Endodermal cell (in vitro differentiated cells): ENCODE data around the gene CRYZL1. TPM values are rescaled to one million over a fixed set of nuclear protein-coding genes. Genes with fewer than 3 reads are reported as not detected.

Experiments used
- DNase-seq: peaks from one replicate; pipeline ENCODE4 v3.0.0-alpha.2; 2017
- H3K27ac ChIP-seq: 2 replicates; pipeline ENCODE4 v1.5.1; 2013; ENCODE audit warnings: mild to moderate bottlenecking, low read depth, low read length, moderate library complexity
- H3K27me3 ChIP-seq: 2 replicates; pipeline ENCODE4 v1.6.1; 2013; ENCODE audit warnings: mild to moderate bottlenecking, low read length, moderate library complexity; ENCODE audit not compliant: insufficient read depth, control insufficient read depth, poor library complexity, severe bottlenecking
- H3K36me3 ChIP-seq: 2 replicates; pipeline ENCODE4 v1.7.0; 2013; ENCODE audit warnings: mild to moderate bottlenecking, low read length, moderate library complexity; ENCODE audit not compliant: control insufficient read depth, insufficient read depth
- H3K4me1 ChIP-seq: one replicate; pipeline ENCODE4 v1.7.0; 2013; ENCODE audit warnings: low read length; ENCODE audit not compliant: control insufficient read depth, insufficient read depth
- H3K4me3 ChIP-seq: 2 replicates; pipeline ENCODE4 v1.5.1; 2013; ENCODE audit warnings: mild to moderate bottlenecking, low read length, moderate library complexity
- H3K9ac ChIP-seq: 2 replicates; pipeline ENCODE4 v1.6.1; 2013; ENCODE audit warnings: mild to moderate bottlenecking, low read length, moderate library complexity; ENCODE audit not compliant: poor library complexity, severe bottlenecking; ENCODE audit errors: extremely low read depth
- H3K9me3 ChIP-seq: 2 replicates; pipeline ENCODE4 v1.6.1; 2013; ENCODE audit warnings: mild to moderate bottlenecking, low read length, moderate library complexity; ENCODE audit not compliant: control insufficient read depth
- H3K27ac Mint-ChIP-seq: 2 replicates; pipeline ENCODE4 v1.8.0; 2020; ENCODE audit warnings: mixed read lengths
- H3K27me3 Mint-ChIP-seq: 2 replicates; pipeline ENCODE4 v1.8.0; 2021; ENCODE audit warnings: mild to moderate bottlenecking, mixed read lengths; ENCODE audit not compliant: insufficient read depth
- H3K36me3 Mint-ChIP-seq: 2 replicates; pipeline ENCODE4 v1.8.0; 2020; ENCODE audit warnings: low read depth, mixed read lengths
- H3K4me1 Mint-ChIP-seq: 2 replicates; pipeline ENCODE4 v1.8.0; 2020; ENCODE audit warnings: mixed read lengths
- H3K4me3 Mint-ChIP-seq: 2 replicates; pipeline ENCODE4 v1.8.0; 2020; ENCODE audit warnings: mild to moderate bottlenecking, moderate library complexity, mixed read lengths
- H3K9me3 Mint-ChIP-seq: 2 replicates; pipeline ENCODE4 v1.8.0; 2020; ENCODE audit warnings: mild to moderate bottlenecking, mixed read lengths
- WGBS, 2 experiments: methylation state at CpG; one replicate each; pipeline versions ENCODE4 v1.1.5 to v1.1.7; 2013; ENCODE audit warnings: missing lambda C conversion rate in 2 of 2, mixed read lengths in 1 of 2; ENCODE audit not compliant: insufficient coverage in 1 of 2, insufficient read length in 1 of 2; 5-methylcytosine and 5-hydroxymethylcytosine counted together
- total RNA-seq, 2 donors: library from RNA; stranded (reverse); fragmentation: NEBNext Ultra II Directional in 1 of 2; extraction: Animal tissue kit (Norgen Biotek cat#: 25700) in 1 of 2; gene quantifications; 2 replicates in 1 of 2; 3 replicates in 1 of 2; pipeline ENCODE4 v1.2.1, GENCODE V29; 2021
- TF ChIP-seq, protein P1 (sequence below): fragments of 200-600 bp; sonication (generic); conservative IDR thresholded peaks from 2 replicates; pipeline ENCODE4 v1.5.0; 2021; ENCODE audit warnings: antibody characterized with exemption, mild to moderate bottlenecking

CRYZL1 gene
- total RNA-seq, 2 donors from 2014 or later, result 33.8 to 51.0 TPM

DNA sequence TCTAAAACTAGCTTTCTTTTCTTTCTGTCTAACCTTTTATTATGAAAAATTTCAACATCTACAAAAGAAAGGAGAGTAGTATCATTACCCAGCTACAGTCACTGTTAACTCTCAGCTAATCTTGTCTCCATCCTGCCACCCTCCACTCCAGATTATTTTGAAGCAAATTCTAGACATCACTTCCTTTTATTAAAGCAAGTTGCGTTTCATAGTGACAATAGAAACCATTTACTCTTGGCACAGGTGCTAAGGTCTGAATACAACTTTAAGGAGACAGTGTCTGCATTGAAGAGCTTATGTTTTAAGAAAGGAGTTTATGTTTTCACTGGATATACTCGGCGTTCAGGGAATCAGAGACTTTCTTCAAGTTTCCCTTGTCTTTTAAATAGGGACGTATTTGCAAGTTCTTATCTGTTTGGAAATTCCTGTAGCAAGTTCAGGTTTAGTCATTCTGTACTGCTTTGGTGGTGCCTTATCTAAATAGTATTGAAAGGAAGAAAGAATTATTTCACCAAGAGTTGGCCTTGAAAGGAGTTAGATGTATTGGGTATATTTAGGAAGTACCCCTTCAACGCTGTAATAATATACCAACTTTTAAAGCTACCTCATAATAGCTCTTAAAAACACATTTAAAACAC lies 43.5 kb upstream of the CRYZL1 start:
- Mint-ChIP-seq H3K4me3 (peak overlapping the region; percentile 5), H3K27me3 (no peaks in the 10 kb centered on the region), H3K27ac (peak overlapping the region; percentile 94), H3K36me3 (peaks cover 8% of the 10 kb centered on the region), H3K9me3 (no peaks in the 10 kb centered on the region), H3K4me1 (peaks cover 53% of the 10 kb centered on the region)
- H3K27ac ChIP-seq, result peak overlapping the region; percentile 82
- no peaks in the 10 kb centered on the region for H3K9me3 ChIP-seq
- peaks cover 11% of the 10 kb centered on the region for H3K4me1 ChIP-seq
- 14 to 25% methylated on average over 4 of the region's 5 CpGs for WGBS, 2 experiments
- H3K36me3 ChIP-seq, result no peaks in the 10 kb centered on the region
- TF ChIP-seq, protein P1, sequence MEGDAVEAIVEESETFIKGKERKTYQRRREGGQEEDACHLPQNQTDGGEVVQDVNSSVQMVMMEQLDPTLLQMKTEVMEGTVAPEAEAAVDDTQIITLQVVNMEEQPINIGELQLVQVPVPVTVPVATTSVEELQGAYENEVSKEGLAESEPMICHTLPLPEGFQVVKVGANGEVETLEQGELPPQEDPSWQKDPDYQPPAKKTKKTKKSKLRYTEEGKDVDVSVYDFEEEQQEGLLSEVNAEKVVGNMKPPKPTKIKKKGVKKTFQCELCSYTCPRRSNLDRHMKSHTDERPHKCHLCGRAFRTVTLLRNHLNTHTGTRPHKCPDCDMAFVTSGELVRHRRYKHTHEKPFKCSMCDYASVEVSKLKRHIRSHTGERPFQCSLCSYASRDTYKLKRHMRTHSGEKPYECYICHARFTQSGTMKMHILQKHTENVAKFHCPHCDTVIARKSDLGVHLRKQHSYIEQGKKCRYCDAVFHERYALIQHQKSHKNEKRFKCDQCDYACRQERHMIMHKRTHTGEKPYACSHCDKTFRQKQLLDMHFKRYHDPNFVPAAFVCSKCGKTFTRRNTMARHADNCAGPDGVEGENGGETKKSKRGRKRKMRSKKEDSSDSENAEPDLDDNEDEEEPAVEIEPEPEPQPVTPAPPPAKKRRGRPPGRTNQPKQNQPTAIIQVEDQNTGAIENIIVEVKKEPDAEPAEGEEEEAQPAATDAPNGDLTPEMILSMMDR, result no peak
- H3K9ac ChIP-seq, result no peak overlapping the region
- no peak for DNase-seq
- H3K27me3 ChIP-seq, result no peaks in the 10 kb centered on the region
- H3K4me3 ChIP-seq, result peak overlapping the region; percentile 16

DNA sequence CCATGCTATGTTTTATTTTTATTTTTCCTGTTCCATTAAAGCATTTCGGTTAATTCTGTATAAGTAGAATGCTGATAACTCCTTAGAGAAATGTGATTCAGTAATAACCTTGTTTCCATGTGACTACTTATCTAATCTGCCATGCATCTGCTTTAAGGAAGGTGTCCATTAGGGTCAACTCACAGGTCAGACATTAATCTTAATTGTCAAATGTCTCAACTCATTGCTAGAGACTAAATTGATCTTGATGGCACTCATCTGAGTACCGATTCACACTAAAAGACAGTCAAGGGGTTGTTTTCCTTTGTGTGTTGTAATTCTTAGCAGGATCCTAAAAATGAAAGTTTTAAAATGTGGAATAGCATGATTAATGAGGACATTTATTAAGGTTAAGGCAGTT lies 42.5 kb upstream of the CRYZL1 start:
- Histone ChIP-seq H3K27ac (peak overlapping the region; percentile 81), H3K4me1 (peaks cover 11% of the 10 kb centered on the region), H3K9ac (no peak overlapping the region), H3K4me3 (peak overlapping the region; percentile 35), H3K36me3 (no peaks in the 10 kb centered on the region), H3K27me3 (no peaks in the 10 kb centered on the region), H3K9me3 (no peaks in the 10 kb centered on the region)
- Mint-ChIP-seq H3K27me3 (no peaks in the 10 kb centered on the region), H3K4me3 (no peak overlapping the region), H3K9me3 (no peaks in the 10 kb centered on the region), H3K4me1 (peaks cover 53% of the 10 kb centered on the region), H3K27ac (peak overlapping the region; percentile 53), H3K36me3 (peaks cover 11% of the 10 kb centered on the region)
- WGBS, 2 experiments, result 50 to 74% methylated on average over 1 to 2 of the region's 2 CpGs
- DNase-seq, result no peak
- TF ChIP-seq, protein P1, result no peak

DNA sequence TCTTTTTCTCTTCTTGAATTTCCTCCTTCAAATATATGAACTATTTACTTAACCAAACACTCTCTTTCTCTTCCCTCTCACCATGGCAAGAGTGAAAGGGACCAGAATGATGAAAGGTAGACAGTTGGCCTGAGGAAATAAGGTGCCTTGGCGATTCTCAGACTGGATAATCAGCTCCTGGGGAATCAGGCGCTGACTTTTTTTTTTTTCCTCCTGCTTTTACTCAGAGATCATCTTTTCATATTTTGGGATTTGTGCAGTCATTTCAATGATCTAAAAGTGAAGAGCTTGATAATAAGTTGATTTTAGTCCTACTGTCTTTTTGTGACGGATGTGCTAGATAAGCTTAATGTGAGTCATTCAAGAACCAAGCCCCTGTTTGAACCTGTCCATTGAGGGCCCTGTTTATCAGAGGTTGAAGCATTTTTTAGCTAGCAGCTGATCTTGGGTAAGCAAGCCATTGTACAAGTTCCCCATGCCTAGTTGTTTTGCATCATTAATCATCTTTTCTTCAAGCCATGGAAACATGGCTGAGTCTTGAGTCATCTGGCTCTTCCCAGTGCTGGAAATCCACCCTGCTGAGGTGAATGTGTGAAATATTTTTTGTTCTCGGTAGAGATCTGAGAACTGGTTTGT lies 41.6 kb upstream of the CRYZL1 start:
- no peak for DNase-seq
- Mint-ChIP-seq H3K36me3 (peaks cover 14% of the 10 kb centered on the region), H3K9me3 (no peaks in the 10 kb centered on the region), H3K4me3 (peak overlapping the region; percentile 10), H3K27ac (peak overlapping the region; percentile 87), H3K27me3 (no peaks in the 10 kb centered on the region), H3K4me1 (peaks cover 57% of the 10 kb centered on the region)
- H3K9me3 ChIP-seq, result no peaks in the 10 kb centered on the region
- H3K4me3 ChIP-seq, result peak overlapping the region; percentile 35
- H3K27ac ChIP-seq, result peak overlapping the region; percentile 81
- TF ChIP-seq, protein P1, result no peak
- no peaks in the 10 kb centered on the region for H3K27me3 ChIP-seq
- H3K4me1 ChIP-seq, result peaks cover 11% of the 10 kb centered on the region
- no peaks in the 10 kb centered on the region for H3K36me3 ChIP-seq
- H3K9ac ChIP-seq, result no peak overlapping the region
- 82% methylated on average over 3 of the region's 4 CpGs; no CpG with 5 or more reads in 1 of the 2 experiments for WGBS, 2 experiments
